PC-3 (cell line): ENCODE results near the gene EXO1.

Experiments used
- EZH2 ChIP-seq: fragments of 300-600 bp; sonication (generic); IDR thresholded peaks from one replicate; pipeline ENCODE4 v1.6.1; 2017; ENCODE audit warnings: antibody characterized with exemption, mild to moderate bottlenecking, low read length; ENCODE audit not compliant: unreplicated experiment
- EZH2phosphoT487 ChIP-seq: fragments of 300-600 bp; sonication (generic); IDR thresholded peaks from 2 replicates; pipeline ENCODE4 v1.6.1; 2018; ENCODE audit warnings: mild to moderate bottlenecking, antibody characterized with exemption, low read length, borderline replicate concordance
- TF ChIP-seq, protein P1 (sequence below): fragments of 300-600 bp; sonication (generic); conservative IDR thresholded peaks from 2 replicates; pipeline ENCODE4 v1.5.1; 2017; ENCODE audit warnings: antibody characterized with exemption, low read depth, mild to moderate bottlenecking, low read length

DNA sequence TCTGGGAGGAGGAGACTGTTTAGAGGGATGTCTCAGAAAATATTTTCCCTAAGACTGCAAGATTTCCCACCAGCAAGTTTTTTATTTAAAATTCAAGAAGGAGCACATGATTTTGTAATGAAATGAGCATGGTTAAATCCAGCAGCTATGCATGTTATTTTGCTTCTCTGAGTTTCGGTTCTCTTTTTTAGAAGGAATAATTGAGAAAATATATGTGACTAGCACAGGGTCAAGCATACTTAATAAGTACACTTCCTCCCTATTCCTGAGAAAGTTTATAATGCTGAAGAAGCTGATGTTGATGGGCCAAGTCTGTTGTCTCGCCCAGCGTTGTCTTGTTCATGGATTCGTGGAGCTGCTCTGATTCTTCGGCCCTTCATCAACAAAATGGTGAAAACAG lies 51.2 kb downstream of the EXO1 start:
- TF ChIP-seq, protein P1, sequence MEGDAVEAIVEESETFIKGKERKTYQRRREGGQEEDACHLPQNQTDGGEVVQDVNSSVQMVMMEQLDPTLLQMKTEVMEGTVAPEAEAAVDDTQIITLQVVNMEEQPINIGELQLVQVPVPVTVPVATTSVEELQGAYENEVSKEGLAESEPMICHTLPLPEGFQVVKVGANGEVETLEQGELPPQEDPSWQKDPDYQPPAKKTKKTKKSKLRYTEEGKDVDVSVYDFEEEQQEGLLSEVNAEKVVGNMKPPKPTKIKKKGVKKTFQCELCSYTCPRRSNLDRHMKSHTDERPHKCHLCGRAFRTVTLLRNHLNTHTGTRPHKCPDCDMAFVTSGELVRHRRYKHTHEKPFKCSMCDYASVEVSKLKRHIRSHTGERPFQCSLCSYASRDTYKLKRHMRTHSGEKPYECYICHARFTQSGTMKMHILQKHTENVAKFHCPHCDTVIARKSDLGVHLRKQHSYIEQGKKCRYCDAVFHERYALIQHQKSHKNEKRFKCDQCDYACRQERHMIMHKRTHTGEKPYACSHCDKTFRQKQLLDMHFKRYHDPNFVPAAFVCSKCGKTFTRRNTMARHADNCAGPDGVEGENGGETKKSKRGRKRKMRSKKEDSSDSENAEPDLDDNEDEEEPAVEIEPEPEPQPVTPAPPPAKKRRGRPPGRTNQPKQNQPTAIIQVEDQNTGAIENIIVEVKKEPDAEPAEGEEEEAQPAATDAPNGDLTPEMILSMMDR, result no peak
- TF ChIP-seq EZH2 (no peak), EZH2phosphoT487 (no peak)
